A549 (cell line): ENCODE data around the gene MORF4L1. TPM values are rescaled to one million over a fixed set of nuclear protein-coding genes. Genes with fewer than 3 reads are reported as not detected.
A peak's percentile ranks its signal among the peaks of the same experiment; 100 is the strongest.

Experiments
- ATAC-seq, 2 experiments: fragments of 200-7000 bp in 1 of 2; fragments of >200 bp in 1 of 2; cut with Nextera tagmentation in 1 of 2; cut with Tn5 transposase in 1 of 2; 3 replicates each; pipeline versions ENCODE4 v1.8.0 to v1.9.1; 2018 to 2020; ENCODE audit warnings: mild to moderate bottlenecking in 1 of 2, moderate library complexity in 1 of 2
- CTCF ChIA-PET: fragments of 300-600 bp; sonication (Branson Sonifier 250); formaldehyde crosslinking; extraction: SDS; loops from one replicate; lab custom pipeline; 2021; ENCODE audit warnings: antibody characterized with exemption, inconsistent platforms; lab: Yijun Ruan, JAX
- POLR2A ChIA-PET: fragments of 350-600 bp; formaldehyde crosslinking; extraction: SDS; loops from one replicate; lab custom pipeline; 2021; ENCODE audit warnings: antibody characterized with exemption, inconsistent platforms; lab: Yijun Ruan, JAX
- DNase-seq, 2 experiments: peaks; one replicate each; pipeline versions ENCODE4 v3.0.0 to v3.0.0-alpha.2; 2011 to 2016; ENCODE audit warnings: low read depth in 1 of 2, low spot score in 1 of 2
- FAIRE-seq: peaks from 2 replicates; lab custom pipeline; 2011; peaks lifted over from hg19 to GRCh38; lab: Jason Lieb, UNC
- H3K27ac ChIP-seq, 2 experiments: fragments of >200 bp; sonication (Bioruptor Twin); formaldehyde crosslinking; 3 replicates each; pipeline ENCODE4 v1.5.1; 2016 to 2017
- H3K4me1 ChIP-seq: fragments of >200 bp; sonication (Bioruptor Twin); formaldehyde crosslinking; 3 replicates; pipeline ENCODE4 v1.6.1; 2016
- H3K4me2 ChIP-seq: fragments of >200 bp; sonication (Bioruptor Twin); formaldehyde crosslinking; 3 replicates; pipeline ENCODE4 v1.6.1; 2016
- H3K4me3 ChIP-seq: fragments of >200 bp; sonication (Bioruptor Twin); formaldehyde crosslinking; 3 replicates; pipeline ENCODE4 v1.5.1; 2016
- H3K9me3 ChIP-seq: fragments of >200 bp; sonication (Bioruptor Twin); formaldehyde crosslinking; 3 replicates; pipeline ENCODE4 v1.6.1; 2016
- BCL3 ChIP-seq: fragments of >200 bp; sonication (Bioruptor Twin); formaldehyde crosslinking; IDR thresholded peaks from 3 replicates; pipeline ENCODE4 v1.6.1; 2016
- CEBPB ChIP-seq, 2 experiments: fragments of >200 bp in 1 of 2; sonication (Bioruptor Twin) in 1 of 2; formaldehyde crosslinking in 1 of 2; IDR thresholded peaks; 2 replicates each; pipeline ENCODE4 v1.6.1; 2012 to 2016
- E2F6 ChIP-seq: IDR thresholded peaks from 2 replicates; pipeline ENCODE4 v1.6.1; 2012; ENCODE audit warnings: low read depth, borderline replicate concordance
- FOSL2 ChIP-seq, 2 experiments: fragments of 450-650 bp in 1 of 2; fragments of >200 bp in 1 of 2; sonication (Bioruptor Twin) in 1 of 2; formaldehyde crosslinking; IDR thresholded peaks; 2 replicates each; pipeline versions ENCODE4 v1.5.0 to v1.6.1; 2016 to 2020; ENCODE audit warnings: mild to moderate bottlenecking in 1 of 2, moderate library complexity in 1 of 2
- HEYL ChIP-seq: fragments of 250-450 bp; sonication (Bioruptor Pico); IDR thresholded peaks from 2 replicates; pipeline ENCODE4 v1.8.0; 2021; ENCODE audit warnings: mild to moderate bottlenecking, moderate library complexity
- HOXA7 ChIP-seq: fragments of 250-450 bp; sonication (Bioruptor Pico); IDR thresholded peaks from 2 replicates; pipeline ENCODE4 v1.5.0; 2020; ENCODE audit warnings: mild to moderate bottlenecking, moderate library complexity
- HOXB5 ChIP-seq: fragments of 250-450 bp; sonication (Bioruptor Pico); IDR thresholded peaks from 2 replicates; pipeline ENCODE4 v1.5.0; 2020; ENCODE audit warnings: mild to moderate bottlenecking, moderate library complexity
- KDM1A ChIP-seq: fragments of 200-600 bp; sonication (generic); IDR thresholded peaks from 2 replicates; pipeline ENCODE4 v1.6.1; 2016; ENCODE audit warnings: low read depth, mild to moderate bottlenecking
- KDM5A ChIP-seq: fragments of 200-600 bp; sonication (generic); IDR thresholded peaks from 2 replicates; pipeline ENCODE4 v1.6.1; 2016; ENCODE audit warnings: antibody characterized with exemption, mild to moderate bottlenecking
- NFE2L2 ChIP-seq: fragments of 150-350 bp; conservative IDR thresholded peaks from 2 replicates; pipeline ENCODE4 v1.6.1; 2014; ENCODE audit warnings: low read length
- NPAS2 ChIP-seq: fragments of 250-450 bp; sonication (Bioruptor Pico); IDR thresholded peaks from 2 replicates; pipeline ENCODE4 v1.8.0; 2022; ENCODE audit warnings: mild to moderate bottlenecking, moderate library complexity, borderline replicate concordance
- NR3C1 ChIP-seq: fragments of >200 bp; sonication (Bioruptor Twin); formaldehyde crosslinking; IDR thresholded peaks from 3 replicates; pipeline ENCODE4 v1.6.1; 2017
- PBX3 ChIP-seq: IDR thresholded peaks from 2 replicates; pipeline ENCODE4 v1.6.1; 2012
- PHF8 ChIP-seq: fragments of 200-600 bp; sonication (generic); IDR thresholded peaks from 2 replicates; pipeline ENCODE4 v1.6.1; 2016; ENCODE audit warnings: low read depth, mild to moderate bottlenecking, antibody characterized with exemption, moderate library complexity, borderline replicate concordance
- POLR2AphosphoS2 ChIP-seq: conservative IDR thresholded peaks from 2 replicates; pipeline ENCODE4 v1.6.1; 2012; ENCODE audit warnings: low read length, improper control_type of control experiment, inconsistent platforms
- SREBF2 ChIP-seq: fragments of 450-650 bp; IDR thresholded peaks from 2 replicates; pipeline ENCODE4 v1.6.1; 2014; ENCODE audit warnings: mild to moderate bottlenecking, moderate library complexity
- TFCP2L1 ChIP-seq: fragments of 250-450 bp; sonication (Bioruptor Pico); IDR thresholded peaks from 2 replicates; pipeline ENCODE4 v1.5.0; 2021; ENCODE audit warnings: mild to moderate bottlenecking
- TP53 ChIP-seq: fragments of 250-450 bp; sonication (Bioruptor Pico); IDR thresholded peaks from 2 replicates; pipeline ENCODE4 v1.5.0; 2021; ENCODE audit warnings: mild to moderate bottlenecking, moderate library complexity
- ZC3H11A ChIP-seq: fragments of 450-650 bp; IDR thresholded peaks from 2 replicates; pipeline ENCODE4 v1.6.1; 2014; ENCODE audit warnings: antibody characterized with exemption, mild to moderate bottlenecking
- ZFP36 ChIP-seq: fragments of 450-650 bp; IDR thresholded peaks from 2 replicates; pipeline ENCODE4 v1.6.1; 2014; ENCODE audit warnings: borderline replicate concordance; ENCODE audit not compliant: partially characterized antibody
- ZNF302 ChIP-seq: fragments of 250-450 bp; sonication (Bioruptor Pico); IDR thresholded peaks from 2 replicates; pipeline ENCODE4 v1.9.0; 2021; ENCODE audit warnings: inconsistent platforms, mild to moderate bottlenecking, moderate library complexity
- WGBS: methylation state at CpG from one replicate; pipeline ENCODE4 v1.1.6; 2017; ENCODE audit errors: missing lambda C conversion rate; 5-methylcytosine and 5-hydroxymethylcytosine counted together
- polyA plus RNA-seq, 4 experiments: library from polyadenylated mRNA; depleted of rRNA in 3 of 4; stranded (reverse); fragments of >200 nt; fragmentation: RNase III in 1 of 4; extraction: RNeasy Plus Mini Kit Qiagen cat#74134 plus additional on column Dnase treatment in 1 of 4; gene quantifications; 2 replicates in 3 of 4; 3 replicates in 1 of 4; pipeline ENCODE4 v1.2.3, GENCODE V29; 2011 to 2017

The MORF4L1 gene
- polyA plus RNA-seq, 2 of the 4 experiments (the other 2 are of a cell fraction), result 498 to 927 TPM

GRCh38 chr15:78938658-78939488 is 66.2 kb downstream of the MORF4L1 start (continued):
- TF ChIP-seq ZFP36, result no peak
- no peak for TF ChIP-seq POLR2AphosphoS2

GRCh38 chr15:78942741-78943140 is 70.1 kb downstream of the MORF4L1 start:
- CTCF ChIA-PET, result interaction anchor here (1.2 to 2.2 kb wide), 2 partner anchors 7 to 37 kb away, joined by 3 to 14 read pairs; no protein-coding TSS in a partner anchor
- WGBS, result 85% methylated on average over 4 of the region's 4 CpGs
- H3K4me3 ChIP-seq, result no peak overlapping the region

GRCh38 chr15:78943692-78944091 is 71.0 kb downstream of the MORF4L1 start:
- DNase-seq (no peak), FAIRE-seq (no peak), ATAC-seq (peak in 1 of 2 experiments; percentile 2; a peak in 1 of 6 replicates)
- peaks cover 12% of the 10 kb centered on the region; the same call in 2 of the 3 replicates for H3K4me1 ChIP-seq
- H3K4me3 ChIP-seq, result no peak overlapping the region
- H3K4me2 ChIP-seq, result peak overlapping the region; percentile 86
- CTCF ChIA-PET, result interaction anchor here (0.8 to 2.2 kb wide), 5 partner anchors 8 to 63 kb away, joined by 3 to 14 read pairs (median 3); no protein-coding TSS in a partner anchor
- H3K27ac ChIP-seq, result no peak overlapping the region
- no peak for TF ChIP-seq ZNF302 (CRISPR knock-in tag)
- TF ChIP-seq CEBPB (IDR thresholded peaks at IDR 0.05), result no peak
- no peak for TF ChIP-seq TFCP2L1 (CRISPR knock-in tag)
- no peak for TF ChIP-seq HOXA7 (CRISPR knock-in tag)
- TF ChIP-seq PHF8, result no peak
- 87% methylated on average over 7 of the region's 7 CpGs for WGBS
- no peaks in the 10 kb centered on the region for H3K9me3 ChIP-seq
- POLR2A ChIA-PET, result no interaction called here

More at GRCh38 chr15:78942741-78943140, 70.1 kb downstream of the MORF4L1 start:
- Histone ChIP-seq H3K27ac (no peak overlapping the region), H3K4me2 (no peak overlapping the region), H3K4me1 (peaks cover 12% of the 10 kb centered on the region; the same call in 2 of the 3 replicates), H3K9me3 (no peaks in the 10 kb centered on the region)
- ATAC-seq (no peak), FAIRE-seq (no peak), DNase-seq (no peak)
- no peak for TF ChIP-seq KDM1A
- no peak for TF ChIP-seq HOXA7 (CRISPR knock-in tag)
- no peak for TF ChIP-seq NFE2L2
- no peak for TF ChIP-seq TFCP2L1 (CRISPR knock-in tag)
- no peak for TF ChIP-seq FOSL2 (IDR thresholded peaks at IDR 0.05)
- TF ChIP-seq FOSL2 (CRISPR knock-in tag; IDR thresholded peaks at IDR 0.05), result no peak
- no peak for TF ChIP-seq HEYL
- no peak for TF ChIP-seq PBX3
- no peak for TF ChIP-seq BCL3
- TF ChIP-seq ZC3H11A, result no peak
- TF ChIP-seq SREBF2, result no peak
- TF ChIP-seq NPAS2 (CRISPR knock-in tag), result no peak
- no peak for TF ChIP-seq ZNF302 (CRISPR knock-in tag)
- no peak for TF ChIP-seq NR3C1
- TF ChIP-seq E2F6, result no peak
- no peak for TF ChIP-seq KDM5A
- no peak for TF ChIP-seq HOXB5 (CRISPR knock-in tag)
- TF ChIP-seq TP53 (CRISPR knock-in tag), result no peak
- POLR2A ChIA-PET, result no interaction called here
